ENCODE measurements around the gene ME3.

DNA sequence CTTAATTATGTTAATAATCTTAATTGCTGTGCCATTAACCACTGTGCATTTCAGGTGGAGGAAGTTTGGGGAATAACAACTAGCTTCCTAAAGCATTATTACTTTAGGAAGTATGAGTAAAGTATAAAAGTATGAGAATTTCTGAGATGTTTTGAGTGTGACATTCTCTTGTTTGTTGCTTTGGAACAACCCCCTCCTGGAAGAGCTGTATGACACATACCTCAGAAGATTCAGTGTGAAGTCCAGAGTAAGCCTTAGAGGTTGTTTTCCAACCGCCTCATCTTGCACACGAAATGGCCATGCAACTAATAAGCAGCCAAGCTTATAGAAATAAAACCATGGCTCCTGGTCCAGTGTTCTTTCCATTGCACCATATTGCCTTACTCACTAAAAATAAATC, 276.0 kb downstream of the ME3 start:
- TF ChIP-seq CTCF (IDR thresholded peaks at IDR 0.05) = no peak
- TF ChIP-seq POLR2A (IDR thresholded peaks at IDR 0.05) = no peak
- TF ChIP-seq POLR2AphosphoS5 (IDR thresholded peaks at IDR 0.05; ENCODE audit: insufficient read depth in 1 of 2, low read depth in 1 of 2) = no peak

Data from vagina (tissue), 2 donors.